ENCODE results near the gene MYLIP. TPM values are rescaled to one million over a fixed set of nuclear protein-coding genes. Genes with fewer than 3 reads are reported as not detected.
A peak's percentile ranks its signal among the peaks of the same experiment; 100 is the strongest.

Gene MYLIP
- total RNA-seq, 4 donors from 2014 or later = 35.1 to 49.6 (median 43.8) TPM

- TF ChIP-seq POLR2A (IDR thresholded peaks at IDR 0.05) (no peak), CTCF (IDR thresholded peaks at IDR 0.05) (no peak)
- no peak for DNase-seq (ENCODE audit: low spot score in 2 of 2)
- intact Hi-C loops (cut with DNase I; ENCODE audit: low total_unique reads) = no loop called here
- 94 to 95% methylated on average over 7 of the region's 7 CpGs for WGBS, 2 donors
- H3K4me3 ChIP-seq (ENCODE audit: low read depth, poor library complexity, severe bottlenecking) = no peak overlapping the region
Measured at GRCh38 chr6:16150098-16150497, 21.2 kb downstream of the MYLIP start.

- TF ChIP-seq CTCF (IDR thresholded peaks at IDR 0.05) (no peak), POLR2A (IDR thresholded peaks at IDR 0.05) (no peak)
- WGBS, 2 donors = 70 to 77% methylated on average over 9 of the region's 9 CpGs
- intact Hi-C loops (cut with DNase I; ENCODE audit: low total_unique reads) = no loop called here
- H3K4me3 ChIP-seq (ENCODE audit: low read depth, poor library complexity, severe bottlenecking) = no peak overlapping the region
- DNase-seq (ENCODE audit: low spot score in 2 of 2) = no peak
Measured at GRCh38 chr6:16153211-16153820, 24.4 kb downstream of the MYLIP start.

GRCh38 chr6:16154904-16155303 is 26.0 kb downstream of the MYLIP start:
- intact Hi-C loops (cut with DNase I; ENCODE audit: low total_unique reads) = no loop called here
- peak in 1 of 2 donors; percentile 39 for DNase-seq (ENCODE audit: low spot score in 2 of 2)
- WGBS, 2 donors = 39 to 75% methylated on average over 2 of the region's 2 CpGs
- TF ChIP-seq CTCF (IDR thresholded peaks at IDR 0.05) = no peak
- TF ChIP-seq POLR2A (IDR thresholded peaks at IDR 0.05) = no peak
- H3K4me3 ChIP-seq (ENCODE audit: low read depth, poor library complexity, severe bottlenecking) = no peak overlapping the region

- WGBS, 2 donors = 55 to 58% methylated on average over 3 of the region's 3 CpGs
- no peak overlapping the region for H3K4me3 ChIP-seq (ENCODE audit: low read depth, poor library complexity, severe bottlenecking)
- TF ChIP-seq CTCF (IDR thresholded peaks at IDR 0.05) = no peak
- TF ChIP-seq POLR2A (IDR thresholded peaks at IDR 0.05) = no peak
- intact Hi-C loops (cut with DNase I; ENCODE audit: low total_unique reads) = no loop called here
- no peak for DNase-seq (ENCODE audit: low spot score in 2 of 2)
Measured at GRCh38 chr6:16157492-16157891, 28.6 kb downstream of the MYLIP start.

GRCh38 chr6:16157909-16158308 is 29.0 kb downstream of the MYLIP start:
- DNase-seq (ENCODE audit: low spot score in 2 of 2) = no peak
- no peak overlapping the region for H3K4me3 ChIP-seq (ENCODE audit: low read depth, poor library complexity, severe bottlenecking)
- intact Hi-C loops (cut with DNase I; ENCODE audit: low total_unique reads) = no loop called here
- TF ChIP-seq POLR2A (IDR thresholded peaks at IDR 0.05) = no peak
- TF ChIP-seq CTCF (IDR thresholded peaks at IDR 0.05) = no peak
- 53 to 56% methylated on average over 11 of the region's 11 CpGs for WGBS, 2 donors
